A673 (cell line): ENCODE measurements around the gene HOXD4. TPM values are rescaled to one million over a fixed set of nuclear protein-coding genes. Genes with fewer than 3 reads are reported as not detected.

ENCODE experiments used
- BruUV-seq: library from RNA; stranded (reverse); fragments of 400-500 nt; replicated peaks from 2 replicates; lab custom pipeline; 2021; lab: Mats Ljungman, UMichigan
- CTCF ChIA-PET: fragments of 300-600 bp; sonication (Branson Sonifier 250); formaldehyde crosslinking; loops from one replicate; lab custom pipeline; 2022; ENCODE audit warnings: antibody characterized with exemption; lab: Charles Lee
- POLR2A ChIA-PET: fragments of 300-600 bp; sonication (Branson Sonifier 250); formaldehyde crosslinking; loops from one replicate; lab custom pipeline; 2022; ENCODE audit warnings: antibody characterized with exemption; ENCODE audit not compliant: low non-redundant PET; lab: Charles Lee
- DNase-seq: peaks from one replicate; pipeline ENCODE4 v3.0.0-alpha.2; 2015; ENCODE audit warnings: low spot score
- H3K27ac ChIP-seq: fragments of 200-600 bp; sonication (generic); 2 replicates; pipeline ENCODE4 v1.5.1; 2016; ENCODE audit warnings: mixed run types, low read depth, mild to moderate bottlenecking, mixed read lengths, antibody characterized with exemption, low read length; ENCODE audit not compliant: poor library complexity, severe bottlenecking
- H3K27me3 ChIP-seq: fragments of 200-600 bp; sonication (generic); replicated peaks from 2 replicates; pipeline ENCODE4 v1.6.1; 2017; ENCODE audit warnings: mixed run types, low read depth, mild to moderate bottlenecking, mixed read lengths, antibody characterized with exemption, low read length; ENCODE audit not compliant: insufficient read depth, poor library complexity
- H3K36me3 ChIP-seq: fragments of 200-600 bp; sonication (generic); 2 replicates; pipeline ENCODE4 v1.6.1; 2016; ENCODE audit warnings: mixed run types, mild to moderate bottlenecking, mixed read lengths, antibody characterized with exemption, low read length; ENCODE audit not compliant: insufficient read depth, poor library complexity, severe bottlenecking
- H3K4me1 ChIP-seq: fragments of 200-600 bp; sonication (generic); 2 replicates; pipeline ENCODE4 v1.6.1; 2017; ENCODE audit warnings: mixed run types, mild to moderate bottlenecking, mixed read lengths, antibody characterized with exemption, low read length; ENCODE audit not compliant: insufficient read depth, poor library complexity, severe bottlenecking
- H3K4me3 ChIP-seq: fragments of 200-600 bp; sonication (generic); 2 replicates; pipeline ENCODE4 v1.5.1; 2016; ENCODE audit warnings: low read depth, mixed run types, mild to moderate bottlenecking, mixed read lengths, low read length; ENCODE audit not compliant: poor library complexity, severe bottlenecking
- H3K9me3 ChIP-seq: fragments of 200-600 bp; sonication (generic); 2 replicates; pipeline ENCODE4 v1.6.1; 2016; ENCODE audit warnings: mixed run types, low read depth, mild to moderate bottlenecking, mixed read lengths, antibody characterized with exemption, low read length; ENCODE audit not compliant: poor library complexity, severe bottlenecking
- EZH2 ChIP-seq: fragments of 200-600 bp; sonication (generic); IDR thresholded peaks from 2 replicates; pipeline ENCODE4 v1.6.1; 2017; ENCODE audit warnings: borderline replicate concordance, low read depth, mild to moderate bottlenecking, mixed read lengths, antibody characterized with exemption, low read length; ENCODE audit not compliant: poor library complexity, severe bottlenecking
- intact Hi-C: fragments of 100-400 bp; cut with micrococcal nuclease; formaldehyde crosslinking; loops from one replicate; pipeline ENCODE4 v1.10.0; 2022; ENCODE audit not compliant: unreplicated experiment
- total RNA-seq: library from RNA; stranded (reverse); gene quantifications from 2 replicates; pipeline ENCODE4 v1.2.3, GENCODE V29; 2021
- TF ChIP-seq, protein P1 (sequence below): fragments of 300-800, 200-600 bp; sonication (generic); conservative IDR thresholded peaks from 2 replicates; pipeline ENCODE4 v1.5.1; 2017; ENCODE audit warnings: low read depth, mild to moderate bottlenecking, antibody characterized with exemption, low read length, moderate library complexity, mixed read lengths

The HOXD4 gene
- total RNA-seq, 1 experiment from 2014 or later = 30.8 TPM

- Histone ChIP-seq H3K27ac (peak overlapping the region; percentile 98), H3K4me1 (peaks cover 58% of the 10 kb centered on the region), H3K4me3 (peak overlapping the region; percentile 62), H3K36me3 (peaks cover 6% of the 10 kb centered on the region), H3K27me3 (no peaks in the 10 kb centered on the region), H3K9me3 (no peaks in the 10 kb centered on the region)
- ChIA-PET CTCF (interaction anchor here (0.9 to 1.7 kb wide), 3 partner anchors 9 to 522 kb away, joined by 3 to 10 read pairs (median 4); no protein-coding TSS in a partner anchor), POLR2A (no interaction called here)
- no peak for DNase-seq
- intact Hi-C loops = loop anchor here (2.0 to 10.0 kb wide), 6 partner anchors 423 to 1625 kb away; no protein-coding TSS in a partner anchor
- BruUV-seq = no TSS peak
- TF ChIP-seq, protein P1, sequence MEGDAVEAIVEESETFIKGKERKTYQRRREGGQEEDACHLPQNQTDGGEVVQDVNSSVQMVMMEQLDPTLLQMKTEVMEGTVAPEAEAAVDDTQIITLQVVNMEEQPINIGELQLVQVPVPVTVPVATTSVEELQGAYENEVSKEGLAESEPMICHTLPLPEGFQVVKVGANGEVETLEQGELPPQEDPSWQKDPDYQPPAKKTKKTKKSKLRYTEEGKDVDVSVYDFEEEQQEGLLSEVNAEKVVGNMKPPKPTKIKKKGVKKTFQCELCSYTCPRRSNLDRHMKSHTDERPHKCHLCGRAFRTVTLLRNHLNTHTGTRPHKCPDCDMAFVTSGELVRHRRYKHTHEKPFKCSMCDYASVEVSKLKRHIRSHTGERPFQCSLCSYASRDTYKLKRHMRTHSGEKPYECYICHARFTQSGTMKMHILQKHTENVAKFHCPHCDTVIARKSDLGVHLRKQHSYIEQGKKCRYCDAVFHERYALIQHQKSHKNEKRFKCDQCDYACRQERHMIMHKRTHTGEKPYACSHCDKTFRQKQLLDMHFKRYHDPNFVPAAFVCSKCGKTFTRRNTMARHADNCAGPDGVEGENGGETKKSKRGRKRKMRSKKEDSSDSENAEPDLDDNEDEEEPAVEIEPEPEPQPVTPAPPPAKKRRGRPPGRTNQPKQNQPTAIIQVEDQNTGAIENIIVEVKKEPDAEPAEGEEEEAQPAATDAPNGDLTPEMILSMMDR = no peak
- TF ChIP-seq EZH2 = no peak
These were observed 21.6 kb upstream of the HOXD4 start for GRCh38 chr2:176129813-176130146.

GRCh38 chr2:176130147-176130956 is 21.0 kb upstream of the HOXD4 start:
- peak overlapping the region; percentile 62 for H3K4me3 ChIP-seq
- no peaks in the 10 kb centered on the region for H3K9me3 ChIP-seq
- TF ChIP-seq, protein P1 = no peak
- TF ChIP-seq EZH2 = no peak
- ChIA-PET CTCF (interaction anchor here (0.9 to 1.7 kb wide), 3 partner anchors 9 to 521 kb away, joined by 3 to 10 read pairs (median 4); no protein-coding TSS in a partner anchor), POLR2A (interaction anchor here (0.6 to 0.7 kb wide), 5 partner anchors 10 to 1133 kb away, joined by 3 to 9 read pairs (median 4); no protein-coding TSS in a partner anchor)
- peaks cover 4% of the 10 kb centered on the region for H3K36me3 ChIP-seq
- intact Hi-C loops = loop anchor here (2.0 kb wide), 1 partner anchor 1016 kb away; no protein-coding TSS in a partner anchor
- peaks cover 58% of the 10 kb centered on the region for H3K4me1 ChIP-seq
- peak overlapping the region; percentile 98 for H3K27ac ChIP-seq
- no TSS peak for BruUV-seq
- H3K27me3 ChIP-seq = no peaks in the 10 kb centered on the region
- peak; percentile 91 for DNase-seq

- Histone ChIP-seq H3K27me3 (no peaks in the 10 kb centered on the region), H3K36me3 (peaks cover 4% of the 10 kb centered on the region), H3K4me1 (peaks cover 52% of the 10 kb centered on the region), H3K4me3 (peak overlapping the region; percentile 62), H3K27ac (peak overlapping the region; percentile 98), H3K9me3 (no peaks in the 10 kb centered on the region)
- intact Hi-C loops = loop anchor here (2.0 kb wide), 1 partner anchor 1016 kb away; no protein-coding TSS in a partner anchor
- TF ChIP-seq EZH2 = no peak
- TF ChIP-seq, protein P1 = no peak
- POLR2A ChIA-PET = interaction anchor here (0.6 to 0.7 kb wide), 6 partner anchors 8 to 1132 kb away, joined by 3 to 9 read pairs (median 4); no protein-coding TSS in a partner anchor
- DNase-seq = peak; percentile 22
- CTCF ChIA-PET = interaction anchor here (0.6 to 1.7 kb wide), 4 partner anchors 423 to 558 kb away, joined by 3 to 10 read pairs (median 4); no protein-coding TSS in a partner anchor
- BruUV-seq = TSS peak; percentile 84
These were observed 20.1 kb upstream of the HOXD4 start for GRCh38 chr2:176130957-176131847.
